OCI-LY1 (cell line): ENCODE data around the gene PPARD.

Source experiments
- H2AFZ ChIP-seq: fragments of 200-600 bp; sonication (generic), shearing (Covaris generic); 2 replicates; pipeline ENCODE4 v1.6.0; 2014; ENCODE audit warnings: antibody characterized with exemption, mild to moderate bottlenecking, low read length
- H3F3A ChIP-seq: fragments of 200-600 bp; sonication (generic), shearing (Covaris generic); 2 replicates; pipeline ENCODE4 v1.6.0; 2014; ENCODE audit warnings: mild to moderate bottlenecking, antibody characterized with exemption, low read length, moderate library complexity; ENCODE audit not compliant: insufficient read depth
- H3K27ac ChIP-seq: fragments of 200-600 bp; sonication (generic); 2 replicates; pipeline ENCODE4 v1.5.1; 2014; ENCODE audit warnings: low read length, mixed run types, mild to moderate bottlenecking, low read depth; ENCODE audit not compliant: poor library complexity, severe bottlenecking
- H3K27me3 ChIP-seq: fragments of 200-600 bp; sonication (generic); 2 replicates; pipeline ENCODE4 v1.6.0; 2014; ENCODE audit warnings: antibody characterized with exemption, mild to moderate bottlenecking, low read length, moderate library complexity; ENCODE audit not compliant: insufficient read depth
- H3K36me3 ChIP-seq: fragments of 200-600 bp; sonication (generic); 2 replicates; pipeline ENCODE4 v1.6.1; 2014; ENCODE audit warnings: mild to moderate bottlenecking, antibody characterized with exemption, low read length, moderate library complexity, mixed read lengths; ENCODE audit not compliant: insufficient read depth
- H3K4me1 ChIP-seq: fragments of 200-600 bp; sonication (generic); 2 replicates; pipeline ENCODE4 v1.5.1; 2014; ENCODE audit warnings: mild to moderate bottlenecking, low read length, moderate library complexity; ENCODE audit not compliant: insufficient read depth, severe bottlenecking
- H3K4me2 ChIP-seq: fragments of 200-600 bp; sonication (generic), shearing (Covaris generic); 2 replicates; pipeline ENCODE4 v1.6.1; 2014; ENCODE audit warnings: low read length
- H3K4me3 ChIP-seq: fragments of 200-600 bp; sonication (generic); 2 replicates; pipeline ENCODE4 v1.5.1; 2014; ENCODE audit warnings: low read length, low read depth, mild to moderate bottlenecking, mixed read lengths; ENCODE audit not compliant: poor library complexity, severe bottlenecking
- H3K79me2 ChIP-seq: fragments of 200-600 bp; shearing (Covaris generic); 2 replicates; pipeline ENCODE4 v1.6.1; 2016; ENCODE audit warnings: mixed run types, low read length, mixed read lengths; ENCODE audit not compliant: insufficient read depth
- H3K9ac ChIP-seq: fragments of 200-600 bp; sonication (generic), shearing (Covaris generic); 2 replicates; pipeline ENCODE4 v1.6.1; 2014; ENCODE audit warnings: mild to moderate bottlenecking, low read length, mixed read lengths
- H3K9me2 ChIP-seq: fragments of 200-600 bp; sonication (generic), shearing (Covaris generic); 2 replicates; pipeline ENCODE4 v1.6.1; 2014; ENCODE audit warnings: low read depth, mild to moderate bottlenecking, low read length, mixed read lengths
- H3K9me3 ChIP-seq: fragments of 200-600 bp; shearing (Covaris generic); 2 replicates; pipeline ENCODE4 v1.6.1; 2014; ENCODE audit warnings: low read length, mixed read lengths
- H4K20me1 ChIP-seq: fragments of 200-600 bp; sonication (generic), shearing (Covaris generic); 2 replicates; pipeline ENCODE4 v1.6.0; 2016; ENCODE audit warnings: mild to moderate bottlenecking, low read length; ENCODE audit not compliant: insufficient read depth
- CTCF ChIP-seq: fragments of 200-600 bp; sonication (generic), shearing (Covaris generic); IDR thresholded peaks from 2 replicates; pipeline ENCODE4 v1.5.1; 2017; ENCODE audit warnings: mild to moderate bottlenecking, antibody characterized with exemption, low read length, moderate library complexity, mixed read lengths
- EZH2 ChIP-seq: fragments of 200-600 bp; sonication (generic), shearing (Covaris generic); IDR thresholded peaks from 2 replicates; pipeline ENCODE4 v1.8.0; 2017; ENCODE audit warnings: borderline replicate concordance, mixed run types, mild to moderate bottlenecking, antibody characterized with exemption, low read length, moderate library complexity, mixed read lengths

The PPARD gene

GRCh38 chr6:35360349-35361138 is 18.2 kb downstream of the PPARD start:
- H4K20me1 ChIP-seq: no peaks in the 10 kb centered on the region
- no peaks in the 10 kb centered on the region for H3K9me2 ChIP-seq
- H3K36me3 ChIP-seq: no peaks in the 10 kb centered on the region
- no peaks in the 10 kb centered on the region for H3F3A ChIP-seq
- no peak overlapping the region for H3K4me2 ChIP-seq
- no peak overlapping the region for H3K4me3 ChIP-seq
- H3K9me3 ChIP-seq: no peaks in the 10 kb centered on the region
- H3K27me3 ChIP-seq: no peaks in the 10 kb centered on the region
- H3K27ac ChIP-seq: no peak overlapping the region
- H3K9ac ChIP-seq: no peak overlapping the region
- no peaks in the 10 kb centered on the region for H3K79me2 ChIP-seq
- TF ChIP-seq CTCF (no peak), EZH2 (no peak)
- no peaks in the 10 kb centered on the region for H3K4me1 ChIP-seq
- H2AFZ ChIP-seq: no peak overlapping the region

GRCh38 chr6:35362200-35362599 is 19.8 kb downstream of the PPARD start:
- Histone ChIP-seq H3K9me3 (no peaks in the 10 kb centered on the region), H3K4me1 (no peaks in the 10 kb centered on the region), H3K9ac (no peak overlapping the region), H3K27ac (no peak overlapping the region), H3K4me2 (no peak overlapping the region), H2AFZ (no peak overlapping the region), H3K27me3 (no peaks in the 10 kb centered on the region), H3K9me2 (no peaks in the 10 kb centered on the region), H3K79me2 (no peaks in the 10 kb centered on the region), H3K4me3 (no peak overlapping the region), H3K36me3 (no peaks in the 10 kb centered on the region), H3F3A (no peaks in the 10 kb centered on the region), H4K20me1 (no peaks in the 10 kb centered on the region)
- no peak for TF ChIP-seq CTCF
- TF ChIP-seq EZH2: no peak

GRCh38 chr6:35363293-35363750 is 21.0 kb downstream of the PPARD start:
- no peaks in the 10 kb centered on the region for H3K36me3 ChIP-seq
- no peak overlapping the region for H3K27ac ChIP-seq
- no peaks in the 10 kb centered on the region for H3K4me1 ChIP-seq
- no peaks in the 10 kb centered on the region for H3K9me3 ChIP-seq
- no peaks in the 10 kb centered on the region for H3F3A ChIP-seq
- no peak overlapping the region for H3K9ac ChIP-seq
- no peak overlapping the region for H3K4me2 ChIP-seq
- H2AFZ ChIP-seq: no peak overlapping the region
- H3K4me3 ChIP-seq: no peak overlapping the region
- no peaks in the 10 kb centered on the region for H4K20me1 ChIP-seq
- no peaks in the 10 kb centered on the region for H3K9me2 ChIP-seq
- no peaks in the 10 kb centered on the region for H3K27me3 ChIP-seq
- no peaks in the 10 kb centered on the region for H3K79me2 ChIP-seq
- TF ChIP-seq CTCF (no peak), EZH2 (no peak)
